T-cell (primary cell): ENCODE measurements around the gene MACROH2A1. TPM values are rescaled to one million over a fixed set of nuclear protein-coding genes. Genes with fewer than 3 reads are reported as not detected.
A peak's percentile ranks its signal among the peaks of the same experiment; 100 is the strongest.

Experiments used
- ATAC-seq, 4 experiments: fragments of 200-7000 bp in 3 of 4; fragments of 150-1000 bp in 1 of 4; cut with Tn5 transposase; replicated peaks in 1 of 4; 1 replicate in 3 of 4; 2 replicates in 1 of 4; pipeline ENCODE4 v1.10.0; 2021; ENCODE audit warnings: moderate library complexity in 3 of 4, mild to moderate bottlenecking in 2 of 4, moderate number of reproducible peaks in 1 of 4
- CTCF ChIA-PET, 2 donors: fragments of 300-600 bp; sonication (Branson Sonifier 250); formaldehyde crosslinking; loops; one replicate each; lab custom pipeline; 2022; ENCODE audit warnings: antibody characterized with exemption in 2 of 2; lab: Charles Lee
- POLR2A ChIA-PET, 2 donors: fragments of 300-600 bp; sonication (Branson Sonifier 250); formaldehyde crosslinking; loops; one replicate each; lab custom pipeline; 2022; ENCODE audit warnings: antibody characterized with exemption in 2 of 2; lab: Charles Lee
- DNase-seq, 35 experiments: peaks; one replicate each; pipeline versions ENCODE4 v3.0.0 to v3.0.0-alpha.2; 2013 to 2023
- H3K27ac ChIP-seq: one replicate; pipeline ENCODE4 v1.5.1; 2013; ENCODE audit warnings: low read length
- H3K27me3 ChIP-seq, 2 experiments: replicated peaks in 1 of 2; 1 replicate in 1 of 2; 2 replicates in 1 of 2; pipeline versions ENCODE4 v1.6.1 to v1.7.0; 2013; ENCODE audit warnings: low read length in 1 of 2, mixed read lengths in 1 of 2; ENCODE audit not compliant: control insufficient read depth in 2 of 2, insufficient read depth in 2 of 2; ENCODE audit errors: extremely low read depth in 1 of 2
- H3K36me3 ChIP-seq, 2 donors: 1 replicate in 1 of 2; 2 replicates in 1 of 2; pipeline versions ENCODE4 v1.6.1 to v1.7.0; 2013; ENCODE audit warnings: low read length in 1 of 2; ENCODE audit not compliant: control insufficient read depth in 2 of 2, insufficient read depth in 1 of 2; ENCODE audit errors: extremely low read depth in 1 of 2
- H3K4me1 ChIP-seq, 2 experiments: 1 replicate in 1 of 2; 2 replicates in 1 of 2; pipeline versions ENCODE4 v1.6.1 to v1.7.0; 2013; ENCODE audit warnings: low read length in 2 of 2, mixed read lengths in 1 of 2; ENCODE audit not compliant: insufficient read depth in 2 of 2, control insufficient read depth in 1 of 2; ENCODE audit errors: extremely low read depth in 1 of 2
- H3K4me3 ChIP-seq, 2 donors: 1 replicate in 1 of 2; 2 replicates in 1 of 2; pipeline versions ENCODE4 v1.5.1 to v1.7.0; 2013; ENCODE audit warnings: mild to moderate bottlenecking in 2 of 2, low read length in 1 of 2, moderate library complexity in 1 of 2; ENCODE audit not compliant: control insufficient read depth in 1 of 2; ENCODE audit errors: extremely low read depth in 1 of 2
- H3K9me3 ChIP-seq: 2 replicates; pipeline ENCODE4 v1.7.0; 2013
- H3K27ac Mint-ChIP-seq, 2 donors: one replicate each; pipeline ENCODE4 v1.8.0; 2020 to 2021; ENCODE audit warnings: mild to moderate bottlenecking in 2 of 2, mixed read lengths in 2 of 2
- H3K27me3 Mint-ChIP-seq, 2 donors: one replicate each; pipeline ENCODE4 v1.8.0; 2021 to 2022; ENCODE audit warnings: mixed read lengths in 2 of 2
- H3K36me3 Mint-ChIP-seq: one replicate; pipeline ENCODE4 v1.8.0; 2021; ENCODE audit warnings: mixed read lengths
- H3K4me1 Mint-ChIP-seq, 3 donors: one replicate each; pipeline ENCODE4 v1.8.0; 2020 to 2022; ENCODE audit warnings: mixed read lengths in 3 of 3, mild to moderate bottlenecking in 1 of 3
- H3K4me3 Mint-ChIP-seq, 3 donors: one replicate each; pipeline ENCODE4 v1.8.0; 2020 to 2022; ENCODE audit warnings: mild to moderate bottlenecking in 3 of 3, mixed read lengths in 3 of 3, moderate library complexity in 3 of 3
- H3K9me3 Mint-ChIP-seq, 3 donors: one replicate each; pipeline ENCODE4 v1.8.0; 2020 to 2022; ENCODE audit warnings: mixed read lengths in 3 of 3
- WGBS: methylation state at CpG from one replicate; pipeline ENCODE4 v1.1.5; 2013; ENCODE audit warnings: missing lambda C conversion rate; ENCODE audit not compliant: insufficient coverage; 5-methylcytosine and 5-hydroxymethylcytosine counted together
- total RNA-seq, 35 experiments: library from RNA in 6 of 35; stranded (reverse) in 6 of 35; fragments of 120-200 nt in 1 of 35; gene quantifications; one replicate each; pipeline versions ENCODE4 v1.2.1 to v1.2.4 and lab custom pipeline; 2013 to 2026

Gene MACROH2A1
- 100 to 1,000 TPM; 111 to 136 (median 133) TPM for total RNA-seq
- total RNA-seq (2013): 137 TPM
- 132 to 259 (median 154) reads per million in 29 experiments for total RNA-seq (lab: John Stamatoyannopoulos, UW)

- ATAC-seq: peak; percentile 90 to 93 (median 92)
- H3K4me1 ChIP-seq: peaks cover 6 to 36% of the 10 kb centered on the region in 2 experiments
- H3K4me3 ChIP-seq: peak within 1 kb of the TSS; percentile 71 to 86
- under 1% methylated on average over 108 of the region's 109 CpGs for WGBS
- Mint-ChIP-seq H3K27me3 (no peaks in the 10 kb centered on the region), H3K9me3 (no peaks in the 10 kb centered on the region), H3K36me3 (peaks cover 8% of the 10 kb centered on the region), H3K4me1 (peaks cover 51 to 55% (median 52%) of the 10 kb centered on the region in 3 donors), H3K4me3 (peak within 1 kb of the TSS; percentile 88 to 89 (median 89)), H3K27ac (peak within 1 kb of the TSS; percentile 78 to 89)
- ChIA-PET CTCF (interaction anchor here in 1 of 2 donors (1.3 kb wide), 1 partner anchor 26 kb away, joined by 3 read pairs; no protein-coding TSS in a partner anchor), POLR2A (no interaction called here)
- peak; percentile 54 to 87 (median 71) for DNase-seq
- H3K36me3 ChIP-seq: no peaks in the 10 kb centered on the region
- no peaks in the 10 kb centered on the region for H3K9me3 ChIP-seq
- H3K27ac ChIP-seq: peak within 1 kb of the TSS; percentile 62
- H3K27me3 ChIP-seq: no peaks in the 10 kb centered on the region
These were observed at the start of gene MACROH2A1 for GRCh38 chr5:135398855-135399793. MACROH2A1 (minus strand) TSS chr5:135399231; CDS start chr5:135389093, 10,138 bp downstream.

GRCh38 chr5:135448071-135448739 is 49.2 kb upstream of the MACROH2A1 start:
- no peak overlapping the region for H3K4me3 ChIP-seq
- H3K27ac ChIP-seq: no peak overlapping the region
- ChIA-PET CTCF (interaction anchor here in 1 of 2 donors (3.8 kb wide), 1 partner anchor 10 kb away, joined by 20 read pairs; no protein-coding TSS in a partner anchor), POLR2A (no interaction called here)
- no peaks in the 10 kb centered on the region for H3K36me3 Mint-ChIP-seq
- WGBS: 66% methylated on average over 2 of the region's 9 CpGs
- no peaks in the 10 kb centered on the region for H3K4me1 ChIP-seq
- no peaks in the 10 kb centered on the region for H3K36me3 ChIP-seq
- H3K27ac Mint-ChIP-seq: no peak overlapping the region
- no peaks in the 10 kb centered on the region for H3K9me3 Mint-ChIP-seq
- no peak for DNase-seq
- peaks cover 12 to 19% of the 10 kb centered on the region in 2 donors for H3K27me3 Mint-ChIP-seq
- H3K27me3 ChIP-seq: peaks cover 0 to 19% of the 10 kb centered on the region in 2 experiments
- no peak for ATAC-seq
- no peaks in the 10 kb centered on the region for H3K4me1 Mint-ChIP-seq
- no peaks in the 10 kb centered on the region for H3K9me3 ChIP-seq
- H3K4me3 Mint-ChIP-seq: no peak overlapping the region

GRCh38 chr5:135447298-135447929 is 48.4 kb upstream of the MACROH2A1 start, which contains the start of gene DCANP1:
DCANP1 (minus strand) TSS chr5:135447348; CDS start chr5:135447108, 240 bp downstream.
- Histone ChIP-seq H3K27me3 (peaks cover 0 to 15% of the 10 kb centered on the region in 2 experiments), H3K4me3 (no peak within 1 kb of the TSS), H3K27ac (no peak within 1 kb of the TSS), H3K9me3 (no peaks in the 10 kb centered on the region), H3K36me3 (no peaks in the 10 kb centered on the region), H3K4me1 (no peaks in the 10 kb centered on the region)
- Mint-ChIP-seq H3K27ac (no peak within 1 kb of the TSS), H3K36me3 (no peaks in the 10 kb centered on the region), H3K9me3 (no peaks in the 10 kb centered on the region), H3K4me1 (no peaks in the 10 kb centered on the region), H3K27me3 (peaks cover 12 to 19% of the 10 kb centered on the region in 2 donors), H3K4me3 (no peak within 1 kb of the TSS)
- DNase-seq (no peak), ATAC-seq (no peak)
- CTCF ChIA-PET: interaction anchor here in 1 of 2 donors (3.8 kb wide), 1 partner anchor 10 kb away, joined by 20 read pairs; no protein-coding TSS in a partner anchor
- WGBS: no CpG with 5 or more reads among the region's 5 CpGs
- POLR2A ChIA-PET: interaction anchor here in 1 of 2 donors (0.5 kb wide), 1 partner anchor 120 kb away, joined by 9 read pairs; no protein-coding TSS in a partner anchor

- ATAC-seq: no peak
- Mint-ChIP-seq H3K36me3 (no peaks in the 10 kb centered on the region), H3K9me3 (no peaks in the 10 kb centered on the region), H3K4me1 (no peaks in the 10 kb centered on the region), H3K27ac (no peak overlapping the region), H3K27me3 (peaks cover 12 to 19% of the 10 kb centered on the region in 2 donors), H3K4me3 (no peak overlapping the region)
- no peak overlapping the region for H3K27ac ChIP-seq
- no peaks in the 10 kb centered on the region for H3K36me3 ChIP-seq
- H3K9me3 ChIP-seq: no peaks in the 10 kb centered on the region
- ChIA-PET POLR2A (interaction anchor here in 1 of 2 donors (0.5 kb wide), 1 partner anchor 121 kb away, joined by 9 read pairs; no protein-coding TSS in a partner anchor), CTCF (interaction anchor here in 1 of 2 donors (3.8 kb wide), 1 partner anchor 11 kb away, joined by 20 read pairs; no protein-coding TSS in a partner anchor)
- H3K4me1 ChIP-seq: no peaks in the 10 kb centered on the region
- no peak overlapping the region for H3K4me3 ChIP-seq
- WGBS: 52% methylated on average over 4 of the region's 7 CpGs
- DNase-seq: peak in 1 of 35 experiments; percentile 7
- H3K27me3 ChIP-seq: peaks cover 0 to 12% of the 10 kb centered on the region in 2 experiments
These were observed 47.6 kb upstream of the MACROH2A1 start for GRCh38 chr5:135446615-135447014.

DNA sequence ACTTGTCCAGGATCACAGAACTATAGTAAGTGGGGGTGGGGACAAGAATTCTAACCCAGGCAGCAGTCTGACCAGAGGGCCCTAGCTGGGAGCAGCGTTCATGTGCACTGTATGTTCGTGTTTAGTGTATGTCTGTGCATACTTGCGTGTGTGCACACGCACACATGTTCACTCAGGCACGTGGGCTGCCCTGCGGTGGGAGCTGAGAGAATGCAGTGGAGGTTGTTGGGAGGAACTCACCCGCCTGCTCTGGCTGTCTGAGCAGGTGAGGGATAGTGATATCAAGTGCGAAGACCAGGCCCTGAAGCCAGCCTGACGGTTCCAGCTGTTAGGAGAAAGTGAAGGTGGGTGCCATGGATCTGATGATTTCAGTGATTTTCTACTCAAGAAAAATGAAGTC is 47.2 kb upstream of the MACROH2A1 start:
- H3K27me3 Mint-ChIP-seq: peaks cover 12 to 19% of the 10 kb centered on the region in 2 donors
- Histone ChIP-seq H3K4me3 (no peak overlapping the region), H3K27me3 (peaks cover 0 to 10% of the 10 kb centered on the region in 2 experiments), H3K9me3 (no peaks in the 10 kb centered on the region), H3K4me1 (no peaks in the 10 kb centered on the region), H3K36me3 (no peaks in the 10 kb centered on the region), H3K27ac (no peak overlapping the region)
- H3K9me3 Mint-ChIP-seq: no peaks in the 10 kb centered on the region
- ChIA-PET POLR2A (no interaction called here), CTCF (interaction anchor here in 1 of 2 donors (3.8 kb wide), 1 partner anchor 12 kb away, joined by 20 read pairs; no protein-coding TSS in a partner anchor)
- DNase-seq: peak in 1 of 35 experiments; percentile 7
- no peaks in the 10 kb centered on the region for H3K36me3 Mint-ChIP-seq
- no peak overlapping the region for H3K27ac Mint-ChIP-seq
- no peaks in the 10 kb centered on the region for H3K4me1 Mint-ChIP-seq
- ATAC-seq: no peak
- no peak overlapping the region for H3K4me3 Mint-ChIP-seq
- WGBS: 75% methylated on average over 9 of the region's 9 CpGs
